Esophagus squamous epithelium (tissue), 5 donors: ENCODE results near the gene MAP1S. TPM values are rescaled to one million over a fixed set of nuclear protein-coding genes. Genes with fewer than 3 reads are reported as not detected.
A peak's percentile ranks its signal among the peaks of the same experiment; 100 is the strongest.

Experiments
- DNase-seq: peaks from one replicate; lab custom pipeline; 2025; lab: John Stamatoyannopoulos, UW
- H3K27ac ChIP-seq, 4 donors: fragments of 200-600 bp; sonication (generic); one replicate each; pipeline ENCODE4 v1.5.1; 2016 to 2019; ENCODE audit warnings: mild to moderate bottlenecking in 1 of 4
- H3K27me3 ChIP-seq, 4 donors: fragments of 200-600 bp; sonication (generic); 1 replicate in 3 of 4; 2 replicates in 1 of 4; pipeline versions ENCODE4 v1.5.1 to v1.6.0; 2017 to 2021; ENCODE audit warnings: antibody characterized with exemption in 1 of 4
- H3K36me3 ChIP-seq, 3 donors: fragments of 200-600 bp; sonication (generic); one replicate each; pipeline ENCODE4 v1.5.1; 2016 to 2019
- H3K4me1 ChIP-seq, 3 donors: fragments of 200-600 bp; sonication (generic); one replicate each; pipeline ENCODE4 v1.5.1; 2017 to 2019
- H3K4me3 ChIP-seq, 4 donors: fragments of 200-600 bp; sonication (generic); 1 replicate in 3 of 4; 2 replicates in 1 of 4; pipeline ENCODE4 v1.5.1; 2016 to 2019; ENCODE audit warnings: mild to moderate bottlenecking in 2 of 4, moderate library complexity in 1 of 4
- H3K9me3 ChIP-seq, 3 donors: fragments of 200-600 bp; sonication (generic); one replicate each; pipeline ENCODE4 v1.5.1; 2016 to 2019
- CTCF ChIP-seq, 6 experiments: fragments of 450-650 bp in 4 of 6; fragments of 200-600 bp in 2 of 6; sonication (generic) in 2 of 6; IDR thresholded peaks; one replicate each; pipeline ENCODE4 v1.5.1; 2016 to 2019; ENCODE audit warnings: antibody characterized with exemption in 6 of 6, mild to moderate bottlenecking in 4 of 6, moderate library complexity in 4 of 6
- POLR2A ChIP-seq, 4 donors: fragments of 450-650 bp; IDR thresholded peaks; one replicate each; pipeline ENCODE4 v1.6.1; 2017; ENCODE audit warnings: antibody characterized with exemption in 4 of 4, mild to moderate bottlenecking in 4 of 4, moderate library complexity in 3 of 4
- WGBS, 2 donors: methylation state at CpG; one replicate each; pipeline ENCODE4 v1.1.5; 2018; 5-methylcytosine and 5-hydroxymethylcytosine counted together
- intact Hi-C: fragments of 100-400 bp; cut with DNase I; formaldehyde crosslinking; loops from one replicate; pipeline ENCODE4 v1.15.0; 2022
- total RNA-seq, 4 donors: library from RNA; depleted of rRNA; stranded (reverse); fragments of >200 nt; gene quantifications; one replicate each; pipeline ENCODE4 v1.1.0, GENCODE V29; 2016
- donor health status: DM: yes; HTN: yes; CAD: no.

MAP1S gene
- total RNA-seq, 4 donors from 2014 or later: 4.8 to 16.3 (median 11.4) TPM

GRCh38 chr19:17692566-17692965, 26.7 kb upstream of the MAP1S start:
- H3K4me1 ChIP-seq: peaks cover 4 to 12% (median 10%) of the 10 kb centered on the region in 3 donors
- peaks cover 2 to 83% (median 8%) of the 10 kb centered on the region in 4 donors for H3K27me3 ChIP-seq
- H3K4me3 ChIP-seq: no peak overlapping the region
- no peaks in the 10 kb centered on the region for H3K36me3 ChIP-seq
- no peak overlapping the region for H3K27ac ChIP-seq
- no peak for DNase-seq
- WGBS, 2 donors: 59% methylated on average over 4 of the region's 4 CpGs
- intact Hi-C loops: no loop called here
- no peaks in the 10 kb centered on the region for H3K9me3 ChIP-seq
- TF ChIP-seq CTCF (IDR thresholded peaks at IDR 0.05): no peak
- TF ChIP-seq POLR2A (IDR thresholded peaks at IDR 0.05): no peak

- H3K9me3 ChIP-seq: no peaks in the 10 kb centered on the region
- TF ChIP-seq CTCF (IDR thresholded peaks at IDR 0.05) (no peak), POLR2A (IDR thresholded peaks at IDR 0.05) (no peak)
- H3K4me1 ChIP-seq: no peaks in the 10 kb centered on the region
- intact Hi-C loops: no loop called here
- 66 to 68% methylated on average over 2 of the region's 2 CpGs for WGBS, 2 donors
- H3K36me3 ChIP-seq: no peaks in the 10 kb centered on the region
- DNase-seq: no peak
- peaks cover 0 to 84% (median 0%) of the 10 kb centered on the region in 4 donors for H3K27me3 ChIP-seq
- no peak overlapping the region for H3K4me3 ChIP-seq
- H3K27ac ChIP-seq: no peak overlapping the region
Observed at GRCh38 chr19:17695198-17695597, 24.1 kb upstream of the MAP1S start.

GRCh38 chr19:17703824-17704463, 15.3 kb upstream of the MAP1S start:
- Histone ChIP-seq H3K9me3 (no peaks in the 10 kb centered on the region), H3K4me3 (no peak overlapping the region), H3K27ac (no peak overlapping the region), H3K4me1 (no peaks in the 10 kb centered on the region), H3K27me3 (peaks cover 0 to 34% (median 0%) of the 10 kb centered on the region in 4 donors), H3K36me3 (no peaks in the 10 kb centered on the region)
- intact Hi-C loops: loop anchor here (10.0 kb wide), 1 partner anchor 51 kb away; the partner anchor contains the start of gene FCHO1
- no peak for TF ChIP-seq POLR2A (IDR thresholded peaks at IDR 0.05)
- TF ChIP-seq CTCF (IDR thresholded peaks at IDR 0.05): peak; percentile 66 to 87 (median 80)
- WGBS, 2 donors: 19 to 37% methylated on average over 7 to 8 of the region's 11 CpGs
- DNase-seq: no peak

- H3K27ac ChIP-seq: no peak overlapping the region
- DNase-seq: no peak
- no peaks in the 10 kb centered on the region for H3K36me3 ChIP-seq
- WGBS, 2 donors: 19 to 41% methylated on average over 10 to 11 of the region's 17 CpGs
- TF ChIP-seq POLR2A (IDR thresholded peaks at IDR 0.05): no peak
- no peak for TF ChIP-seq CTCF (IDR thresholded peaks at IDR 0.05)
- intact Hi-C loops: loop anchor here (10.0 kb wide), 1 partner anchor 48 kb away; the partner anchor contains the start of gene FCHO1
- no peaks in the 10 kb centered on the region for H3K9me3 ChIP-seq
- no peak overlapping the region for H3K4me3 ChIP-seq
- no peaks in the 10 kb centered on the region for H3K4me1 ChIP-seq
- peaks cover 0 to 11% (median 0%) of the 10 kb centered on the region in 4 donors for H3K27me3 ChIP-seq
Observed at GRCh38 chr19:17706750-17707181, 12.5 kb upstream of the MAP1S start.

GRCh38 chr19:17711851-17712250, 7.4 kb upstream of the MAP1S start:
- intact Hi-C loops: no loop called here
- no peak for DNase-seq
- Histone ChIP-seq H3K36me3 (no peaks in the 10 kb centered on the region), H3K27ac (no peak overlapping the region), H3K4me3 (no peak overlapping the region), H3K4me1 (peaks cover 0 to 2% (median 2%) of the 10 kb centered on the region in 3 donors), H3K9me3 (no peaks in the 10 kb centered on the region), H3K27me3 (peaks cover 0 to 12% (median 0%) of the 10 kb centered on the region in 4 donors)
- WGBS, 2 donors: 32 to 54% methylated on average over 6 of the region's 6 CpGs
- no peak for TF ChIP-seq CTCF (IDR thresholded peaks at IDR 0.05)
- TF ChIP-seq POLR2A (IDR thresholded peaks at IDR 0.05): no peak
